Activated CD4-positive, alpha-beta T cell treated with anti-CD3 and anti-CD28 coated beads for 24 hours (primary cell): ENCODE results near the gene ERGIC1.
"Not testable (repeated sequence)": the region's sequence is repeated elsewhere in the genome, so short reads cannot be mapped to it uniquely, and the experiment has no call there.

ENCODE experiments used
- DNase-seq, 2 donors: peaks; one replicate each; pipeline ENCODE4 v3.0.0-alpha.2; 2020; ENCODE audit warnings: low read depth in 2 of 2

Gene ERGIC1

GRCh38 chr5:172800088-172800551 is 33.9 kb upstream of the ERGIC1 start:
- DNase-seq: no peak

GRCh38 chr5:172801179-172801671 is 32.8 kb upstream of the ERGIC1 start:
- DNase-seq: no peak

- no peak for DNase-seq
Observed at GRCh38 chr5:172802112-172802511, 31.9 kb upstream of the ERGIC1 start.

GRCh38 chr5:172802567-172803176 is 31.4 kb upstream of the ERGIC1 start:
- no peak for DNase-seq

GRCh38 chr5:172805018-172805683 is 28.9 kb upstream of the ERGIC1 start:
- no peak for DNase-seq

DNA sequence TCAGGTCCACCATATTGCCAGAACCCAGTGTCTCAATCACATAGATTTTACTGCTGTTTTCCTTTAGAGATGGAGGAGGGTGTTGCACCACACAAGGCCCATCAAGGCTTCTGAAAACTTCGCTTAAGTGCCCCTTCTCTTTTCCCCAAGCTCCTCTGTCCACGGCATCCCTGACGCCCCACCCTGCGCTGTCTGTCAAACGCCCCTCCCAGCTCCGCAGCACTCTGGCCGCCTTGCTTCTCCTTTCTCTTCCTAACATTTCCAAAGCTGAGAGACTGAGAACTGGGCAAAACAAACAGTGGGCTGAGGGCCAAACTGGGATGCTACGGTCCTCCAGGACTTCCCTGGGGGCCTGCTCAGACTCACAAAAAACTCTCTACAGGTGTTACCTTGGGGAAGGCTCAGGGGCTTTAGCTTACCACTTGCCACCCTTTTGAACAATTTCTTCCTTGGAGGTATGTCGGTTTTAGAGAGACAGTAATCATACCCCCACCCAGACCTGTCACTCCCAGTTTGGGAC is 28.3 kb upstream of the ERGIC1 start:
- DNase-seq: no peak

- peak; percentile 76 to 92 for DNase-seq
Observed at GRCh38 chr5:172806897-172807672, 27.0 kb upstream of the ERGIC1 start.

GRCh38 chr5:172807766-172808311 is 26.2 kb upstream of the ERGIC1 start:
- DNase-seq: no peak

GRCh38 chr5:172809774-172810173 is 24.3 kb upstream of the ERGIC1 start:
- DNase-seq: no peak

DNA sequence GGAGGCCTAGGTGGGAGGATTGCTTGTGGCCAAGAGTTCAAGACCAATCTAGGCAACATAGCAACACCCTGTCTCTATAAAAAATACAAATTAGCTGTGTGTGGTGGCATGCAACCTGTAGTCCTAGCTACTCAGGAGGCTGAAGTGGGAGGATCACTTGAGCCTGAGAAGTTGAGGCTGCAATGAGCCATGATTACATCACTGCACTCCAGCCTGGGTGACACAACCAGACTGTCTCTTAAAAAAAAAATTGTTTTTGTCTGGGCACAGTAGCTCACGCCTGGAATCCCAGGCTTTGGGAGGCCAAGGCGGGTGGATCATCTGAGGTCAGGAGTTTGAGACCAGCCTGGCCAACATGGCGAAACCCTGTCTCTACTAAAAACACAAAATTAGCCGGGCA is 23.1 kb upstream of the ERGIC1 start:
- not testable (repeated sequence) for DNase-seq

GRCh38 chr5:172815631-172816030 is 18.4 kb upstream of the ERGIC1 start:
- no peak for DNase-seq

GRCh38 chr5:172816925-172817562 is 17.0 kb upstream of the ERGIC1 start:
- DNase-seq: no peak

- DNase-seq: no peak
Observed at GRCh38 chr5:172817664-172818063, 16.4 kb upstream of the ERGIC1 start.

GRCh38 chr5:172818081-172818480 is 16.0 kb upstream of the ERGIC1 start:
- DNase-seq: no peak

GRCh38 chr5:172819569-172819968 is 14.5 kb upstream of the ERGIC1 start:
- DNase-seq: no peak

GRCh38 chr5:172820046-172820767 is 13.8 kb upstream of the ERGIC1 start:
- DNase-seq: peak in 1 of 2 donors; percentile 28

DNA sequence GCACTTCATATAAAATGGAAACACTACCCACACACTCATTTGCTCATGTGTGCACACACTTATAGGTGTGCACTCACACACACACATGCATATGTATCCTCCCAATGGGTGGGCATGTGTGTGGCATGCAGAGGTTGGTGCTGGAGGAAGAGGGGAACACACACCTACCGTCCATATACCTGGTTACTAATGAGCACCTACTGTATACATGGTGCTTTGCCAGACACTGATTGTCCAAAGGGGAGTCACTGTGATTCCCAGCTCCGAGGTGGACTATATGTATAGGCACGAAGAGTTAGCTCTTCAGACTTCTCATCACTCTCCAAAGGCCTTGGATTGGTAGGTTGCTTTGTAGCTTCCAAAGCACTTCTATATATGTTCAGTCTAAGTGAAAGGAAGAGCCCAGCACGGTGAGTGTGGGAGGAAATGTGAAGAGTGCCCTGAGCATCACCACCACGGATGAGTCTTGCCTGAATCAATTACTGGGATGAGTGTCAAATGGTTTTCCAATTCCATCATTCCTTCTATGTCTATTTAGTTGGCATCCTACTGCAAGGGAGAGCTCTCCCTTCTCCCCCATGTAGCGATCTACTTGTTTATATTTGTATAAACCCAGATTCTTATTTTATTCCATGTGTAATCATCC is 12.6 kb upstream of the ERGIC1 start:
- DNase-seq: no peak

DNA sequence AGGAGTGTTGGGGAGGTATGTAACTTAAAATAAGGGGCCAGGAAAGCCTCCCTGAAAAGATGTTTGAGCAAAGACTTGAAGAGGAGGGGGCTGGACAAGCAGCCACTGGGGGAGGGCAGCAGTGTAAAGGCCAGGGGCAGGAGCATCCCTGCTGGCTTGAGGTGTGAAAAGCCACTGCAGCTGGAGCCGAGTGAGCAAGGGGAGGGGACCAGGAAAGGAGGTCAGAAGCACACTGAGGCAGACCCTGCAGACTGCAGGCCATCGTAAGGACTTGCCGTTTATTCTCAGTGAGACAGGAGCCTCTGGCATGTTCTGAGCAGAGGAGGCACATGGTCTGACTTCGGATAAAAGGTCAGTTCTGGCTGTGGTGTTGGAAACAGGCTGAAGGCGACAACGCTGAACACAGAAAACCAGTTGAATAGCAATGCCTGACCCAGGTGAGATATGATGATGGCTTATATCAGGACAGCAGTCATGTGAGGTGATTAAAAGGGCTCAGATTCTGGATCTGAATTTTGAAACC is 10.2 kb upstream of the ERGIC1 start:
- no peak for DNase-seq

DNA sequence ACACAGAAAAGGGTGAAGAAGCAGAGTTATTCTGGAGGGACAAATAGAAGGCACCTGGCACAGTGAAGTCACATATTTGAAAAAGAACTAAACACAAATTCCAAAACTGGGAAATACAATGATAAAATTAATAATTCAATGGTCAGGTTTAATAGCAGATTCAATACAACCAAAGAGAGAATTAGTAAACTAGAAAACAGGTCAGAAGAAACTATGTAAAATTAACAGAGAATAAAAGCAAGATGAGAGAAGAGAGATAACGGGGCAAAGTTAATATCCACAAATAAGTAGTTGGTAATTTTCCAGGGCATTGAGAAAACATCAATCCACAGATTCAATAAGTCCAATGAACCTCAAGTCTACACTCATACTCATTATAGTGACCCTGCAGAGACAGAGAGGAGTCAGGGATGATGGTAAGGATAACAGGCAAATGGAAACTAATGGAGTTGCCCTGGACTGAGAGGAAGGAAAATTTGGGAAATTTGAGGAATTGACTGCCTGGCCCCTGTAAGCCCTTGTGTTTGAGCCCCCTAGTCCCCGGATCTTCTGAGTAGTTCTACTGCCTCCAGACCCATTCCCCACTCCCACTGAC is 8.3 kb upstream of the ERGIC1 start:
- no peak for DNase-seq

DNA sequence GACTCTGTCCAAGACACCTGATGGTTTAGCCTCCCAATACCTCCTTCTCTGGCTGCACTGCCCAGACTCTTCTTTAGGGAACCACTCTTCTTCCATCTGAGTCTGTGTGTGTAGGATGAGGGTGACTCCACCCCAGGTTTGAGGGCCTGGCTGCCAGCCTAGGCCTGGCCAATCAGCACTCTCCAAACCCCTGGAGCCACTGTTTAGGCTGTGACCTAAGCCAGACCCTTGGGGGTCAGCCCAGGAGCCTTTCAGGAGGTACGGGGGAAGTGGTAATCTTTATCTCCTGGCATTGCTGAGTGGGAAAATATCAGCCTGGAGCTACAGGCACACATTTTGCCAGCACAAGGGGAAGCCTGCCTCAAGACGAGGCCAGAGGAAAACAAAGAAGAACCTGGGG is 6.2 kb upstream of the ERGIC1 start:
- DNase-seq: no peak
